GM21825 (cell line): Measurements from ENCODE around the gene RAB27A.
A peak's percentile ranks its signal among the peaks of the same experiment; 100 is the strongest.
"Not testable (repeated sequence)": the region's sequence is repeated elsewhere in the genome, so short reads cannot be mapped to it uniquely, and the experiment has no call there.

Experiments
- ATAC-seq: cut with Tn5 transposase; IDR thresholded peaks from one replicate; pipeline ENCODE4 v1.9.1; 2021; ENCODE audit warnings: mild to moderate bottlenecking, moderate library complexity; ENCODE audit not compliant: unreplicated experiment

RAB27A gene

DNA sequence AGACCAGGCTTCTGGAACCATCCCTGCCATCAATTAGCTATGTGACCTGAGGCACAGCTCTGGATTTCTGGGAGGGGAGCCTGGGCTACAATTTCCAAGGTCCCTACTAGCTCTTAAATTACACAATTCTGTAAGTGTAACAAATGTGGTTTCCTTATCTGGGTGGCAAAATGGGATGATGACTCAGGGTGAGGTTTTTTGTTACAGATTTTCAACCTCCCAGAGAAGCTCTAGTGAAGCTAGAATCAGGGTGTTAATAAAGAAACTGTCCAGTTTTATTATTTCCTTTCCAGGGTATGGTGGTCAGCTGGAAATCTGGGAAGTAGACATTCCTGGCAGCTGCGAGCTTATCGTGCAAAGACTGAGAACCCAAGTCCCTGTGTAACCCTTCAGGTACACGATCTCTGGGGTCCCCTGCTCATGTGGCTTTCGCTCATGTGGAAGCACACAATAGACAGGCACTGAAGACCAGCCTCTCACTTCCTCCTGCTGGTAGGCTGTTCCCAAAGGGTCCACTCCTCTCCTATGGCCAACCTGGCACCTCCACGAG is 7.3 kb downstream of the RAB27A start:
- ATAC-seq: no peak

DNA sequence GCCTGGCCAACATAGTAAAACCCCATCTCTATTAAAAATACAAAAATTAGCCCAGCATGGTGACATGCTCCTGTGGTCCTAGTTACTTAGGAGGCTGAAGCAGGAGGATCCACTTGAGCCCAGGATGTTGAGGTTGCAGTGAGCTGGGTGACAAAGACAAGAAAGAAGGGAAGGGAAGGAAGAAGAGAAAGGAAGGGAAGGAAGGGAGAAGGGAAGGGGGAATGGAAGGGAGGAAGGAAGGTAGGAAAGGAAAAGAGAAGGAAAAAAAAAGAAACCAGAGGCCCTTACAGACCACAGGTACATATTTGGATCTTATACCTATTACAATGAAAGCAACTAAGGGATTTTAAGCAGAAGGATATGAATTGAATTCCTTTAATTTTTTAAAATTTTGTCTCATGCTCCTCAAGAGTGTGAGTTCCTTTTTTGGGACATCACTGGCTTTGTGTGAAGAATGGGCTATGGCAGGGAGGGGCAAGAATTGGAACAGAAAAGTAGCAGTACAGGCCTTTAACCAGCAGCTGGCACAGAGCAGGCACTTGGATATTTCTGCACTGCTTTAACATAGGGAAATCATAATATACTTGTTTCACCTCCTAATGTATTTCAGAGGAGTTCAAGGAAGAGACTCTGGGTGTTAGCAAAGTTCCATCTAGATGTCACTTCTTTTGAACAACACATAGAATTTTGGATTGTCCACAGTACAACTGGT is 7.9 kb downstream of the RAB27A start:
- ATAC-seq: no peak

DNA sequence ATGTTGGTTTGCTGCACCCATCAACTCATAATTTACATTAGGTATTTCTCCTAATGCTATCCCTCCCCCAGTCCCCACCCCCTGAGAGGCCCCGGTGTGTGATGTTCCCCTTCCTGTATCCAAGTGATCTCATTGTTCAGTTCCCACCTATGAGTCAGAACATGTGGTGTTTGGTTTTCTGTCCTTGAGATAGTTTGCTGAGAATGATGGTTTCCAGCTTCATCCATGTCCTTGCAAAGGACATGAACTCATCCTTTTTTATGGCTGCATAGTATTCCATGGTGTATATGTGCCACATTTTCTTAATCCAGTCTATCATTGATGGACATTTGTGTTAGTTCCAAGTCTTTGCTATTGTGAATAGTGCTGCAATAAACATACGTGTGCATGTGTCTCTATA is 9.0 kb downstream of the RAB27A start:
- ATAC-seq: not testable (repeated sequence)

DNA sequence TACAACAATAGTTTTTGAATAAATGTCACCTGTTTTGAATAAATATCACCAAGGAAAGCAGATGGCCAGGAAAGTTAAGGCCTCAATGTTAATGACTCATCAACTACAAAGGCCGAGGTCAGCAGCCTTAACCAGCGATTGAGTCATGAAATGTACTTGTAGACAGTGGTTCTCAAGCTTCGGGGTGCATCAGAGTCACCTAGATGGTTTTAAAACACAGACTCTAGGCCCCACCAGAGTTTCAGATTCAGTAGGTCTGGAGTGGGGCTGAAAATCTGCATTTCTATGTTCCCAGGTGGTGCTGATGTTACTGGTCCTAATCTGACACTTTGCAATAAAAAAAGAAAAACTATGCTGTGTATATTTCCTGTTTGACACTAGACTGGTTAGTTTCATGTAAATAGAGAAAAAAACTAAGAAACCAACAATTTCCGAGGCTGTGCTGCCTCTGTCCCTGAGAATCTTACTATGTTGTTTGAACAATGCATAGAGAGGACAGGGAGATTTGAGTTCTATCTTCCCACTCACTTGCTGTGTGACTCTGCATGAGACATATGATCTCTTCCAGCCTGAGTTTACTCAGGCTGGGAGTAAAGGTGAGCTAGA is 9.8 kb downstream of the RAB27A start:
- peak; percentile 83 for ATAC-seq

DNA sequence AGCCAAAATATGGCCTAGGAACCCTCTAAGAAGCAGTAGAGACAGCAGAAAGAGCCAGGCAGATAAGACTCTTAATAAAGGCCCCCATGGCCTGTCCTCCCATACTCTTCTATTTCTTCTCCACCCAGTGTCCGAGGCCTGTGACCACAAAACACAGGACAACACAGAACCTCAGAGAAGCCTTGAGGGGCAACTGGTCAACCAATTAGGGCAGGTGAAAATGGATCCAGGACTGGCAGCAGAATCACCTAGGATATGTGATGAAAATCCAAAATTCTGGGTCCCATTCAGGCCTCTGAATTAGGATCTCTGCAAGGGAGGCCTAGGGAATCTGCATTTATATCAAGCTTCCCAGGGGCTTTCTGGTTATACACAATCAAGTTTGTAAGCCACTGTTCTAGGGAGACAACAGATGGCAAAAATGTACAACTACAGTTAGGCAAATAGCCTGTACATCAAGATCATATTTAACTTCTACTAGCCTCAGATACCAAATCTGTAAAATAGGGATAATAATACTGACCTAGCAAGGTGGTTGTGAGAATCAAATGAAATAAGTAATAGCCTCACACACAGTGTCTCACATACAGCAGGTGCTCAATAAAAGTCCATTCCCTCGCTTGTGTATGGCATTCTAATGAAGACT is 10.4 kb downstream of the RAB27A start:
- ATAC-seq: no peak

DNA sequence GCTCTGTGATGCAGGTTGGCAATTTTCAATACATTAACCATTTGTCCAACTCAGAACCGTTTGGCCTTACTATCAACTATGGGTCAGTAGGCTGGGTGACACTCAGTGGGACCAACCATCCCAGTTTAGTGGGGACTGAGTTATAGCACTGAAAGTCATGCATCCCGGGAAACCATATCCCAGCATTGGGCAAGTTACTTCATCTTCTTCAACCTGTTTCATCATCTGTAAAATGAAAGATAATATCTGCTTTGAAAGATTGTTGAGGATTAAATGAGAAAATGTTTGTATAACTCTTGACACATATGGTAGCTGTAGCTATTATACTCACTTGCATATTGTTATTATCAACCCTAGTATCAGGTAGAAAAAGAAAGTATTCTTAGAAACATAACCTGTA is 11.9 kb downstream of the RAB27A start:
- no peak for ATAC-seq

DNA sequence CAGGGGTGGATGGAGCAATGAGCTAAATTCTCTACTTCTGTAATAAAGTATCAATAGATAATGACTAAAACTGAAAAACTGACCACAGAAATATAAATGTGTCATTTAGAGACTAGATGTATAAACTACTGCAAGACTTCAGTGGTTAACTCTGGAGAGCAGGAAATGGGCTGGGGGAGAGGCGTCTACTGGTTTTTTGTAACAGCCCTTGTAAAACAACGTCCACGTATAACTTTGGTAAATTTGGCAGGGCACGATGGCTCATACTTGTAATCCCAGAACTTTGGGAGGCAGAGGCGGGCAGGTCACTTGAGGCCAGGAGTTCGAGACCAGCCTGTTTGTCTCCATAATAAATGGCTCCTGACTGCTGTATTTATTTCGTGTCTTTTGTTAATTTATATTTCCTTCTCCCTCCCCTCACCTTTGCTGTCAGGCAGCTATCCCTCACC is 12.5 kb downstream of the RAB27A start:
- peak; percentile 49 for ATAC-seq

DNA sequence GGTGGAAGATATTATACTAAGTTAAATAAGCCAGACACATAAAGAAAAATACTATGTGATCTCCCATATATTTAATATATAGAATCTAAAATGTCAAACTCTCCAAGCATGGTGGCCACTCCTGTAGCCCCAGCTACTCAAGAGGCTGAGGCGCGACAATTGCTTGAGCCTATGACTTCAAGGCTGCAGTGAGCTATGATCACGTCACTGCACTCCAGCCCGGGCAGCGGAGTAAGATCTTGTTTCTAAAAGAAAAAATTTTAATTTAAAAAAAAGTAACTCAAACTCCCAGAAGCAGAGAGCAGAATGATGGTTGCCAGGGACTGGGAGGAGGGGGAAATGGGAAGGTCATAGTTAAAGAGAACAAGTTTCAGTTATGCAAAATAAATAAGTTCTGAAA is 13.3 kb downstream of the RAB27A start:
- no peak for ATAC-seq

DNA sequence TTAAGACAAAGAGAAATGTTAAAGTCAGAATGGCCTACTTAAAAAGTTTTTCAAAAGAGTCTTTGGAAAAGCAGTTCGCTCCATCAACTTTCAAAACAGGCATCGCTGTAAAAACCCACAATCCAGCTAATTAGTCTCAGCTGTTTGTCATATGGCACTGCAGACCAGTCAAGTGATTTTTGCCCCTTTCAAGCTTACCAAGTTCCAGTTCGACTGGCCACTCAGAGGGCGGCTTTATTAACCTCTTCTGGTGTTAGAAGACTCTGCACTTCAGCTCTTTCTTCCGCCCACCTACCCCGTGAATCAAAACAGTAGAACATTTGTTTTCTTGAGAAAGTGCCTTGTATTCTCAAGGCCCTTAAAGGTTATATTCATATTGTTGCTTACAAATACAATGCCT is 19.3 kb downstream of the RAB27A start:
- no peak for ATAC-seq

DNA sequence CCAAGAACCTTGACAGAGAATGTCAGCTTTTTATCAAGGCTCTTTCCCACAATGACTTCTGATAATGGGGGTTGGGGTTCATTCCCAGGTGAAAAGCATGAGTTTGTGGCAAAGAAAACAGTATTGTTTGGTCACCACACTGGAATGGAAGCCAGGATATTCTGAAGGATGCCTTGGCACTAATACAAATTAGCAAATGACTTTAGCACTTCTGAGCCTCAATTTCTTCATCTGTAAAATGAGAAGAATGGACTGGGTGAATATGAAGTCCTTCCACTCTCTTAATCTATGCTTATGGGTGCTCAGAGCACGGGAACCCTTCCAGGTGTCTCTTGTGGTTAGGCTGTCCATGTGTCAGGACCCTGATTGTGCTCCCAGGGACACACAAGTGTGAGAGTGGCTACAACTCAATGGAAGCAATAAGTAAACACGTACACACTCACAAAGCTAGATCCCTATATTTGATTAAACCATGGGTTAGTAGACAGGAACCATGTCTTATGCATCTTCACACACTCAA is 21.4 kb downstream of the RAB27A start:
- ATAC-seq: no peak

DNA sequence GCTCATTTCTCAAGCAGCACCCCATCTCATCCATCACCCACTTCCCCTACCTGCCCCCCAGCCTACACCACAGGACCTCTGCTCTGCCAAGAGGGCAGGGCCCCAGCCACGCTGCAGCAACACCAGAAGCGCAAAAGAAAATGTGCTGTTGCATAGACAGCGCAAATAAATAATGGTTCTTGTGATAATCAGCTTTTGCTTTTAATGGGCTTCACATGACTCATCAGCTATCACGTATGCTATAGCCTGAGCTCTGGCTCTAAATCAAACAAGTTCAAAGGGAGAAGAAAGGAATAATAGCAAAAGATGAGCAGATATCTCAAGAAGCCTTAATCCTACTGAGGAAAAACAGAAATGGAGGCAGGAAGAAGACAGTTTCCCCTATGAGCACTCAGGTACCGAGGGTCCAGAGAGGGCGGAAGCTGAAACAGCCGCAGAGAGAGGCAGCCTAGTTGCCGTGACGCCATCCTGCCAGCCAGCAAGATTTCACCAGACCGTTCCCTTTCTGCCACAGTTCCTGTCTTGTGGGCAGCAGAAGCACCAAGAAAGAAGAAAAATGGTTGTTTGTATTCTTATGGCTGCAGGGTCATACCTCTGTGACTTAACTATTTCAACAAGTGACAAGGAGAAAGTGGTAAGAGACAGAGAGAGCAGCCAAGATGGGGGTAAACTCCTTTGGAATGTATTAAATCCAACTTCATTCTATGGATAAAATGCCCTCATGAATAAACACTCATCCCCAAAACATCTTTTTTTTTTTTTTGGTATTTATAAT is 22.0 kb downstream of the RAB27A start:
- ATAC-seq: peak; percentile 92

DNA sequence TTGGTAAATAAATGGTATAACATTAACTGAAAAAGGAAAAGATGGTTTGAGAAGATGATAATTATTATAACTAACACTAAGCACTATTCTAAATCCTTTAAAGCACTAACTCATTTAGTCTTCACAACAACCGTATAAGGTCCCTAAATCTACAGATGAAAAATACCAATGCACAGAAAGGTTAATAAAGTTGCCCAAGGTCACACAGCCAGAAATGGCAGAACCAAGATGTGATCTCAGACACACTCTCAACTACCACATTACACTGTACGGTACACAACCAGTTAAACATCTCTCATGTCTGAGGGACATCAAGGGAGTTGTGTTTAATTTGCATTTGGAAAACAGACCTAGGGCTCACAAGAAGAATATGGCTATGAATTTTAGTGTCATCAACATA is 23.1 kb downstream of the RAB27A start:
- ATAC-seq: no peak

DNA sequence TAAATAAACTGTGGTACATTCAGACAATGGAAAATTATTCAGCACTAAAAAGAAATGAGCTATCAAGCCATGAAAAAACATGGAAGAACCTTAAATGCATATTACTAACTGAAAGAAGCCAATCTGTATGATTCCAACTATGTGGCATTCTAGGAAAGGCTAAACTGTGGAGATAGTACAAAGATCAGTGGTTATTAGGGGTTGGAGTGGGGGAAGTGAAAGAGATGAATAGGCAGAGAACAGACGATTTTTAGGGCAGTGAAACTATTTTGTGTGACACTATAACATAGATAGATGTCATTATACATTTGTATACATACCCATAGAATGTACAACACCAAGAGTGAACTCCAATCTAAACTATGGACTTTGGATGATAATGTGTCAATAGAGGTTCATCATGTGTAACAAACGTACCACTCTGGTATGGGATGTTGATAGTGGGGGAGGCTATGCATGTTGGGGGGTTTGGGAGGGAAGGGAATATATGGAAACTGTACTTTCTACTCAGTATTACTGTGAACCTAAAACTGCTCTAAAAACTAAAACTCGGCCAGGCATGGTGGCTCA is 29.0 kb downstream of the RAB27A start:
- no peak for ATAC-seq

DNA sequence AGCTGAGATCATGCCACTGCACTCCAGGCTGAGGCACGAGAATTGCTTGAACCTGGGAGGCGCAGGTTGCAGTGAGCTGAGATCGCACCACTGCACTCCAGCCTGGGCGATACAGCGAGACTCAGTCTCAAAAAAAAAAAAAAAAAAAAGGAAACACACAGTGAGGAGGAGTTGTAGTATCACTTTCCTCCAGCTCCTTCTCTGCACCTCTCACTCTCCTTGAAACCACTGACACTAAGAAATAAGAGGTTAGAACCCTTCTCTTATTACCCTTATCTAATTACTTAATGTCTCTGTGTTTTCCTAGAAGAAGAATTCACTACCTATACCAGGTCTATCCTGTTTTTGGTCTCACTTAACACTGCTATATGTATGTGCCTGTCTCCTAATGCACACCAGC is 31.7 kb downstream of the RAB27A start:
- ATAC-seq: no peak

DNA sequence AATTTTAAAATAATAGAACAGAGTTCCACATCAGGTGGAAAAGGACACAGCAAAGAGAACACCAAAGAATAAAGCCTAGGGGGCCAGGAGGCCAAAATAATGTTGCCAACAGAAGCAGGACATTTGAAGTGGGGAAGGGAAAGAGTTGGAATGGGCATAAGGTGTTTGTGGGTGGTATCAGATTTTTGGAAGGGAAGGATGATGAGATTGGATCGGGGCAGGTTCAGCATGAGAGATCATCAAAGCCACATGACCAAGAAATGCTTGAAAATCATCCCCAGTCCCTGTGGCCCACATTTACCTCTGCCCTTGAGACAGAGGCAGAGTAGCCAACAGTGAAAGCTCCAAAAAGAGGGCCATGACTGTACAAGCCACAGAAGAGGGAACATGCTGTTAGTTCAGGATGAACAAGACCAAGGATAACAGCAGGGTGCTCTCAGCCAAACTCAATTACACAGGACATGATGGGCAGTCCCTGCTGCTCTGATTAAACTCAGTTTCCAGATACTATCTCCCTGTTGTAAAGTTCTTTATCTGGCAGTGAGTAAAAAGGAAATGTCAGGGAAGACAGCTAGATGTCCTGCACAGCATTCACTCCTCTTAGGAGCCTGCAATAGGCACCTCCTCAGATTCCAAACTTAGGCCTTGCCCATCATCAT is 32.5 kb downstream of the RAB27A start:
- no peak for ATAC-seq

DNA sequence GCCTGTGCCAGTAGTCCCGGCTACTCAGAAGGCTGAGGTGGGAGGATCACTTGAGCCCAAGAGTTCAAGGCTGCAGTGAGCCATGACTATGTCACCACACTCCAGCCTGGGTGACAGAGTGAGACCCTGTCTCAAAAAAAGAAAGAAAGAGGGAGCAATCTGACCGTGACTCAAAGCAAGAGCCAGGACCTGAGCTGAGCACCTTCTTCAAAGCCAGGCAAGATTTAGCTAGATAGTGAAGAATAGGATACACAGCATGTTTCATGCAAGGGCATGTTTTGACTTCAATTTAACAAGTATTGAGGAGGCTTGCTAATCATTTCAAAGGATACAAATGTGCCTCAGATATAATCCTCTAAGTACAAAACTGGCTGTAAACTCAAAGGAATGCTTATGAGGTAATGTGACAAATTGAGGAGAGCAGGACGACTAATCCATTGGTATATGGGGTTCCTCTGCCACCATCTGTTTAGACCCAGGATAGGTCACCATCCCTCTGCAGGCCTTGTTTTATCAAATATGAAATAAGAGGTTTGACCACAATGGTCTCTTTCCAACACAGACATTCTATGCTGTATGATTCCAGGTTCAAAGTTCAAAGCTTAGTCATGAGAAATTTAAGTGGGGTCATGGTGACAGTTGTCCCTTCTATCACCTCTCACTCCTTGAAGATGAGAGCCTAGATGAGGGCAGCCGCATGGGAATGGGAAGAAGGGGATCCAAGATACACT is 33.2 kb downstream of the RAB27A start:
- ATAC-seq: no peak

DNA sequence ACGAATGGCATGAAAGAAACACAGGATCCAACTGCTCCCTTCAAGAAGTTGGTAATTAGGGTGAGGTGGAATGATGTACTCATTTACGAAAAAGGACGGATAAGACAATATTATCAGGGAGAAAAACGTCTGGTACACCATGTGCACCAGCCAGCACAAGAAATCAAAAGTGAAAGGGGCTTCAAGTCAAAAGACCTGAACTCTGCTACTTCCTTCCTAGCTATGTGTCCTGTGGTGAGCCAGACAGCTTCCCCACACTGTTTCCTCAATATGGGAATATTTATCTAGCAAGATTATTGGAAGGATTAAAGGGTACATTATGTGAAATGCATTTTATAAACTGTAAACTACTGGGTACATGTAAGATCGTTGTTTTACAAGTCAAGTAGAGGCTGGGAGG is 33.9 kb downstream of the RAB27A start:
- no peak for ATAC-seq

DNA sequence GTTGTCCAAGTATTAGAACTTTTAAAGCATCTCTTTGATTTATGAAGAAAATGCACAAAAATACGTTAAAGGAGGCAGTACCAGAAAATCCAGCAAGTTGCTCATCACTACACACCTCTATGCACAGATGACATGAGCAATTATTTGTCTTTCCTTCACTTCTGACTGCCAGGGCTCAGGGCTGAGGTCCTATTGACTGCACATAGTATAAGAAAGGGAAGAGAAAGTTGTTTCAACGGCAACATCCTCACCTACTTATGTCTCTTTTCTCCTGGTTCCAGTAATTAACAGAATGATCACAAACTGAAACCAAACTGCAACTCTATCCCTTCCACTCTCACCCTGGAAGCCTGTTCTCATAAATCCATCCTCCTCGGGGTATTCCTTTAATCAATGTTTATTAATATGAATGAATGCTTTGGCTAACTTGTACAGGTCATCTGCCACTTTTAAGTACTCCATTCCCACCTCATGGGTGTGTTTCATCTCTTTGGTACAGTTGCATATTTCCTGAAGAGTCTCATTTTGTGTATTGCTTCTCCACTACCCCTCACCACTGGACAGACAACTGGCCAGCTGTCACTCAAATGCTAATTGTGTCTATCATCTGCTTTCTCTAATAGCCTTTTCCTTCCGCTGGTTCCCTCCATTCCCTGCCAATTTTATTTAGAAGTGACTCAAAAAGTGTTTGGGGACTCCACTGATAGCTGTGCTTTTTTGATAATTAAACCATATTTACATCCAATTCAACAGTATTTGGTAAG is 34.5 kb downstream of the RAB27A start:
- peak; percentile 52 for ATAC-seq

DNA sequence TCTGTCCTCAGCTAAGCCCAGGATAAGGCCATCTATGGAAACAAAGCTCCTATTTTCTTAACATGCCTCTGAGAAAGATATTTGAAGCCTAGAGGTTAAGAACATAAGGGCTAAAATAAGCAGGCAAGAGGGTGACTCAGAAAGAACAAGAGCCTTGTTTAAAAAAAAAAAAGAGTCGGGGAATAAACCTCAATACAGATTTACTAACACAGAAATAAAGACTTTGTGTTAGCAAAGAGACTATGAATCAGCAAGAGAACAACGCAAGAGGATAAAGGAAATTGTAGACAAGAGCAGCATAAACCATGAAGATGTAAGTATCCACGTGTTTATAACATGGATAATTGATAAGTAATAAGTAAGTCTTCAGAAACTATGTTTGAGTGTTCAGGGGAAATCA is 36.0 kb downstream of the RAB27A start:
- ATAC-seq: no peak
